Cardiac fibroblast (primary cell): ENCODE results near the gene CARD6.
A peak's percentile ranks its signal among the peaks of the same experiment; 100 is the strongest.
"Not testable (repeated sequence)": the region's sequence is repeated elsewhere in the genome, so short reads cannot be mapped to it uniquely, and the experiment has no call there.

Experiments
- DNase-seq, 2 donors: peaks; one replicate each; pipeline versions ENCODE4 v3.0.0 to v3.0.0-alpha.2; 2010; ENCODE audit warnings: low read depth in 2 of 2
- H3K4me3 ChIP-seq, 2 donors: replicated peaks in 1 of 2; 1 replicate in 1 of 2; 2 replicates in 1 of 2; pipeline ENCODE4 v1.5.1; 2011; ENCODE audit warnings: low read depth in 2 of 2, low read length in 2 of 2, mild to moderate bottlenecking in 2 of 2, moderate library complexity in 1 of 2
- TF ChIP-seq, protein P1 (sequence below): IDR thresholded peaks from one replicate; pipeline ENCODE4 v1.5.1; 2011; ENCODE audit warnings: low read depth, mild to moderate bottlenecking, low read length, inconsistent platforms

The CARD6 gene

DNA sequence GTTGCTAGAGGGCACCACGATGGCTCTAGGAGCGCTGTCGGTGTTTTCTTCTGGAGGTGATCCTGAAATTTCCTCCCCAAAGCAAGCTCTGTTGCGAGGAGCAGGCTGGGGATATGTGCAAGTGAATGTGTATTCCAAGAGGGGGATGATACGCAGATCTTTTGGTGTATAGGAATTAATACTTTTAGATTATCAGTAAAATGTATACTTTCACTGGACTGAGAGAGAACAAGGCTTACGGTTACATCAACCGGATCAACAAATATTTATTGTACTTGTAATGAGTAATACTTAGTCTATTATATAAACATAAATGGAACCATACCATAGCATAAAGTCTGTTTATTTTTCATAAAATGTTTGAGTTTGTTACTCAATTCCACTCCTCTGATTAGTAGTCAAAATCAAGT, 42.4 kb upstream of the CARD6 start:
- TF ChIP-seq, protein P1, sequence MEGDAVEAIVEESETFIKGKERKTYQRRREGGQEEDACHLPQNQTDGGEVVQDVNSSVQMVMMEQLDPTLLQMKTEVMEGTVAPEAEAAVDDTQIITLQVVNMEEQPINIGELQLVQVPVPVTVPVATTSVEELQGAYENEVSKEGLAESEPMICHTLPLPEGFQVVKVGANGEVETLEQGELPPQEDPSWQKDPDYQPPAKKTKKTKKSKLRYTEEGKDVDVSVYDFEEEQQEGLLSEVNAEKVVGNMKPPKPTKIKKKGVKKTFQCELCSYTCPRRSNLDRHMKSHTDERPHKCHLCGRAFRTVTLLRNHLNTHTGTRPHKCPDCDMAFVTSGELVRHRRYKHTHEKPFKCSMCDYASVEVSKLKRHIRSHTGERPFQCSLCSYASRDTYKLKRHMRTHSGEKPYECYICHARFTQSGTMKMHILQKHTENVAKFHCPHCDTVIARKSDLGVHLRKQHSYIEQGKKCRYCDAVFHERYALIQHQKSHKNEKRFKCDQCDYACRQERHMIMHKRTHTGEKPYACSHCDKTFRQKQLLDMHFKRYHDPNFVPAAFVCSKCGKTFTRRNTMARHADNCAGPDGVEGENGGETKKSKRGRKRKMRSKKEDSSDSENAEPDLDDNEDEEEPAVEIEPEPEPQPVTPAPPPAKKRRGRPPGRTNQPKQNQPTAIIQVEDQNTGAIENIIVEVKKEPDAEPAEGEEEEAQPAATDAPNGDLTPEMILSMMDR, result no peak
- peak overlapping the region; percentile 65 to 90 for H3K4me3 ChIP-seq
- DNase-seq, result peak; percentile 64 to 73

GRCh38 chr5:40799258-40799657, 41.9 kb upstream of the CARD6 start:
- TF ChIP-seq, protein P1, result no peak
- DNase-seq, result peak; percentile 19 to 32

GRCh38 chr5:40801771-40802562, 39.2 kb upstream of the CARD6 start:
- no peak for DNase-seq
- TF ChIP-seq, protein P1, result no peak
- no peak overlapping the region for H3K4me3 ChIP-seq

More at GRCh38 chr5:40799258-40799657, 41.9 kb upstream of the CARD6 start:
- H3K4me3 ChIP-seq, result peak overlapping the region; percentile 65 to 90

- no peak overlapping the region for H3K4me3 ChIP-seq
- no peak for DNase-seq
- TF ChIP-seq, protein P1, result no peak
Observed at GRCh38 chr5:40812125-40812524, 29.0 kb upstream of the CARD6 start.

DNA sequence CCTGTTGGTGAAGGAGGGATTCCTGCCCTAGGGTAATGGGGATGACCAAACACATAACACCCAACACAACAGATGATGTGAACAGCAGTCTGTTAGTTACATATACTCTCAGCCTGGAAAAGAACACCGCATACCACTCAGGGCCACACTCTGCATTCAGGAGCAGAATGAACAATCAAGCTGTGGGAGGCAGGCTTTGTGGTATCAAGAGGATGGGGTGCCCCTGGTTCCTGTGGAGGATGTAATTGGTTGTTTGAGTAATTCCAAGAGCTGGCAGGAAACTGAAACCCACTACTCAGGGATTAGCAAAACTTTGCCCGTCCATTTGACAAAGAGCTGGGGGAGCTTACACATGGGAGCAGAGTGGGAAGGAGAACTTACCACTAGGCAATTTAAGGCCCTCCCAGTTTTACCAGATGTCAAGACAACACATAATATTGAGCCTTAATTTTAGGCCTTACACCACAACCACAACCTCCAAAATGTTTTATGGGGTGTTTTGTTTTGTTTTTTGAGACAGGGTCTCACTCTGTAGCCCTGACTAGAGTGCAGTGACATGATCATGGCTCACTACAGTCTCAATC, 27.4 kb upstream of the CARD6 start:
- no peak overlapping the region for H3K4me3 ChIP-seq
- TF ChIP-seq, protein P1, result no peak
- DNase-seq, result no peak

DNA sequence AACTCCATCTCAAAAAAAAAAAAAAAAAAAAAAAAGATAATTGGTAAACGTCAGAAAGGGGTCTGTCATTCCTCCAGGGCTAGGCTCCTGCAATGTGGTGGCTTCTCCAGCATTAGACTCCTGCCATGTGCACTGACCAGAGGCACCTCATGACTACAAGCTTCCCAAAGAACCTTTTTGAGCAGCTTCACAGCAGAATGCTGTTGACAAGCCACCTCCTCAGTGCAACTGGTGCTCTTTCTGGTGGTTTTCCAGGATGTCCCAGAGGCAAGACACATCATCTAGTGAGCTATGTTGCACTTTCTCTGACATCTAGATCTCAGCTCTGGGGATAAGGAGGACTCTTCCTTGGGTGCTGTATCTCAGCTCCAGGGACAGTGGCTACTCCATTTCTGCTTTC, 17.7 kb upstream of the CARD6 start:
- no peak for DNase-seq
- TF ChIP-seq, protein P1, result no peak
- H3K4me3 ChIP-seq, result no peak overlapping the region

DNA sequence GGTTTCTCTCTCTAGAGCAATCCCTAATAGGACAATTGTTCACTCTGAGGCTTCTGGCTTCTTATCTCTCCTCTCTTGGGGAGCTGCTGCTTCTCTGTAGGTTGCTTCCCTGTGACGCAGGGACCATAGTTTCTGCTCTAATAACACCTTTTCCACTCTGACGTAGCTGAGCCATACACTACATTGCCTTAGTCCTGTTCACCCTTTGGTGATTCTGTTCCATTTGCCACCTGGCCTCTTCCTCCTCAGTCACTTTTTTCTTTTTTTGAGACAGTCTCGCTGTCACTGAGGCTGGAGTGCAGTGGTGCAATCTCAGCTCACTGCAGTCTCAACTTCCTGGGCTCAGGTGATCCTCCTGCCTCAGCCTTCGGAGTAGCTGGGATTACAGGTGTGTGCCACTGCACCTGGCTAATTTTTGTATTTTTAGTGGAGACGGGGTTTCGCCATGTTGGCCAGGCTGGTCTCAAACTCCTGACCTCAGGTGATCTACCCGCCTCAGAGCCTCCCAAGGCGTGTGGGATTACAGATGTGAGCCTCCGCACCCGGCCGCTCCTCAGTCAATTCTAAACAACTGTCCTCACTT, 15.6 kb upstream of the CARD6 start:
- not testable (repeated sequence) for H3K4me3 ChIP-seq, DNase-seq
